HCT116 (cell line): ENCODE results near the gene SLC7A5. TPM values are rescaled to one million over a fixed set of nuclear protein-coding genes. Genes with fewer than 3 reads are reported as not detected.
A peak's percentile ranks its signal among the peaks of the same experiment; 100 is the strongest.
"Not testable (repeated sequence)": the region's sequence is repeated elsewhere in the genome, so short reads cannot be mapped to it uniquely, and the experiment has no call there.

Source experiments
- ATAC-seq: fragments of 200-7000 bp; cut with Tn5 transposase; 2 replicates; pipeline ENCODE4 v1.9.1; 2020; ENCODE audit warnings: mild to moderate bottlenecking, moderate library complexity
- BruUV-seq: library from RNA; stranded (reverse); fragments of 400-500 nt; replicated peaks from 2 replicates; lab custom pipeline; 2021; lab: Mats Ljungman, UMichigan
- CTCF ChIA-PET: fragments of 300-600 bp; sonication (Branson Sonifier 250); formaldehyde crosslinking; loops from one replicate; lab custom pipeline; 2021; ENCODE audit warnings: antibody characterized with exemption; lab: Charles Lee
- POLR2A ChIA-PET: fragments of 300-600, 350-600 bp; sonication (Branson Sonifier 250); formaldehyde crosslinking; loops from one replicate; lab custom pipeline; 2021; ENCODE audit warnings: antibody characterized with exemption; lab: Charles Lee
- RAD21 ChIA-PET, 2 experiments: fragments of 300-600 bp; sonication (Branson Sonifier 250); formaldehyde crosslinking; loops; one replicate each; lab custom pipeline; 2023; ENCODE audit warnings: low total read pairs in 2 of 2; ENCODE audit not compliant: uncharacterized antibody in 2 of 2, unreplicated experiment in 2 of 2, low non-redundant PET in 1 of 2; lab: Charles Lee
- DNase-seq: peaks from one replicate; pipeline ENCODE4 v3.0.0-alpha.2; 2010; ENCODE audit warnings: low read depth, low spot score
- H2AFZ ChIP-seq: fragments of 200-600 bp; shearing (Covaris generic), sonication (generic); 2 replicates; pipeline ENCODE4 v1.6.1; 2017; ENCODE audit warnings: low read depth, mixed run types, mixed read lengths, antibody characterized with exemption, low read length; ENCODE audit not compliant: poor library complexity, severe bottlenecking
- H3K27ac ChIP-seq: 2 replicates; pipeline ENCODE4 v1.5.1; 2012; ENCODE audit warnings: low read depth, low read length
- H3K27me3 ChIP-seq: fragments of 200-600 bp; sonication (generic); 2 replicates; pipeline ENCODE4 v1.6.1; 2016; ENCODE audit warnings: mixed run types, low read length, mixed read lengths; ENCODE audit not compliant: insufficient read depth
- H3K36me3 ChIP-seq, 2 experiments: fragments of 200-500 bp in 1 of 2; fragments of 200-600 bp in 1 of 2; sonication (Bioruptor generic) in 1 of 2; sonication (generic) in 1 of 2; 2 replicates each; pipeline versions ENCODE4 v1.5.1 to v1.6.1; 2014 to 2016; ENCODE audit warnings: low read length in 2 of 2, inconsistent platforms in 1 of 2, mixed read lengths in 1 of 2, mixed run types in 1 of 2; ENCODE audit not compliant: insufficient read depth in 2 of 2, control insufficient read depth in 1 of 2
- H3K4me1 ChIP-seq, 2 experiments: fragments of 200-600 bp in 1 of 2; sonication (generic) in 1 of 2; 2 replicates each; pipeline versions ENCODE4 v1.5.1 to v1.6.1; 2012 to 2017; ENCODE audit warnings: low read length in 2 of 2, inconsistent platforms in 1 of 2, mild to moderate bottlenecking in 1 of 2, mixed read lengths in 1 of 2, mixed run types in 1 of 2, moderate library complexity in 1 of 2; ENCODE audit not compliant: insufficient read depth in 2 of 2, control insufficient read depth in 1 of 2
- H3K4me2 ChIP-seq: fragments of 200-600 bp; sonication (generic); 2 replicates; pipeline ENCODE4 v1.6.1; 2017; ENCODE audit warnings: mixed run types, low read length, mixed read lengths
- H3K4me3 ChIP-seq, 2 experiments: fragments of 200-600 bp in 1 of 2; sonication (generic) in 1 of 2; replicated peaks in 1 of 2; 2 replicates each; pipeline ENCODE4 v1.5.1; 2011 to 2016; ENCODE audit warnings: low read length in 2 of 2, control low read depth in 1 of 2, low read depth in 1 of 2, mild to moderate bottlenecking in 1 of 2, mixed read lengths in 1 of 2, mixed run types in 1 of 2
- H3K79me2 ChIP-seq: fragments of 200-600 bp; sonication (generic); 2 replicates; pipeline ENCODE4 v1.6.1; 2017; ENCODE audit warnings: mild to moderate bottlenecking, mixed run types, low read length, moderate library complexity, mixed read lengths; ENCODE audit not compliant: insufficient read depth
- H3K9ac ChIP-seq: fragments of 200-600 bp; sonication (generic); 2 replicates; pipeline ENCODE4 v1.6.1; 2016; ENCODE audit warnings: low read length, mixed read lengths
- H3K9me2 ChIP-seq: fragments of 200-600 bp; sonication (generic), shearing (Covaris generic); 2 replicates; pipeline ENCODE4 v1.6.1; 2017; ENCODE audit warnings: mixed run types, mild to moderate bottlenecking, moderate library complexity; ENCODE audit not compliant: insufficient read depth
- H3K9me3 ChIP-seq, 2 experiments: fragments of 200-500 bp in 1 of 2; fragments of 200-600 bp in 1 of 2; sonication (Bioruptor generic) in 1 of 2; sonication (generic) in 1 of 2; 2 replicates each; pipeline ENCODE4 v1.6.1; 2014 to 2017; ENCODE audit warnings: low read length in 2 of 2, mixed read lengths in 2 of 2, inconsistent platforms in 1 of 2, low read depth in 1 of 2, mild to moderate bottlenecking in 1 of 2, mixed run types in 1 of 2, moderate library complexity in 1 of 2; ENCODE audit not compliant: control insufficient read depth in 1 of 2, insufficient read depth in 1 of 2
- H4K20me1 ChIP-seq: fragments of 200-600 bp; sonication (generic), shearing (Covaris generic); 2 replicates; pipeline ENCODE4 v1.6.1; 2017; ENCODE audit warnings: mixed run types, mild to moderate bottlenecking, moderate library complexity; ENCODE audit not compliant: insufficient read depth
- CBX3 ChIP-seq: IDR thresholded peaks from 2 replicates; pipeline ENCODE4 v1.6.1; 2012; ENCODE audit warnings: low read depth
- ELF1 ChIP-seq: IDR thresholded peaks from 2 replicates; pipeline ENCODE4 v1.6.1; 2012; ENCODE audit warnings: low read depth, borderline replicate concordance
- RAD21 ChIP-seq: IDR thresholded peaks from 2 replicates; pipeline ENCODE4 v1.6.1; 2012; ENCODE audit warnings: low read depth, mild to moderate bottlenecking
- SP1 ChIP-seq: IDR thresholded peaks from 2 replicates; pipeline ENCODE4 v1.6.1; 2012; ENCODE audit warnings: low read depth
- ZNF274 ChIP-seq: fragments of 200-500 bp; sonication (Bioruptor generic); IDR thresholded peaks from 2 replicates; pipeline ENCODE4 v1.6.1; 2014; ENCODE audit warnings: mild to moderate bottlenecking, low read depth, low read length, inconsistent platforms
- intact Hi-C: fragments of 100-400 bp; cut with micrococcal nuclease; formaldehyde crosslinking; loops from 2 replicates; pipeline ENCODE4 v1.10.0; 2022
- total RNA-seq: library from RNA; stranded (reverse); gene quantifications from one replicate; pipeline ENCODE4 v1.2.1, GENCODE V29; 2021; ENCODE audit not compliant: unreplicated experiment

SLC7A5 gene
- total RNA-seq, 1 experiment from 2014 or later: 482 TPM

- H4K20me1 ChIP-seq, H3K9me2 ChIP-seq, H3K4me1 ChIP-seq, BruUV-seq, H3K27ac ChIP-seq, intact Hi-C loops, RAD21 ChIA-PET, DNase-seq, H3K9me3 ChIP-seq, POLR2A ChIA-PET, H3K36me3 ChIP-seq, H3K79me2 ChIP-seq, CTCF ChIA-PET, H3K4me3 ChIP-seq, H3K27me3 ChIP-seq, H3K9ac ChIP-seq, H2AFZ ChIP-seq: not testable (repeated sequence)
- peak overlapping the region; percentile 18; the same call in 1 of the 2 replicates for H3K4me2 ChIP-seq
- peak; percentile 72 for ATAC-seq
Measured at GRCh38 chr16:87885371-87885967, 16.2 kb upstream of the SLC7A5 start.

GRCh38 chr16:87882436-87883019, 13.2 kb upstream of the SLC7A5 start:
- CTCF ChIA-PET: no interaction called here
- Histone ChIP-seq H3K9me3 (no peaks in the 10 kb centered on the region; a peak in 1 of 4 replicates), H3K27me3 (no peaks in the 10 kb centered on the region), H3K27ac (no peak overlapping the region), H3K9me2 (no peaks in the 10 kb centered on the region), H2AFZ (no peak overlapping the region), H3K36me3 (no peaks in the 10 kb centered on the region), H3K4me2 (no peak overlapping the region), H4K20me1 (no peaks in the 10 kb centered on the region), H3K79me2 (no peaks in the 10 kb centered on the region), H3K4me3 (no peak overlapping the region), H3K4me1 (peaks cover 6 to 7% of the 10 kb centered on the region in 2 experiments; a peak in 2 of 4 replicates), H3K9ac (no peak overlapping the region)
- no peak for DNase-seq
- RAD21 ChIA-PET: no interaction called here
- no peak for TF ChIP-seq ZNF274
- TF ChIP-seq ELF1: no peak
- no peak for TF ChIP-seq RAD21
- TF ChIP-seq SP1: no peak
- TF ChIP-seq CBX3: no peak
- POLR2A ChIA-PET: no interaction called here
- ATAC-seq: no peak
- BruUV-seq: no TSS peak
- intact Hi-C loops: no loop called here
